H9 (cell line): ENCODE measurements around the gene SPATA3. TPM values are rescaled to one million over a fixed set of nuclear protein-coding genes. Genes with fewer than 3 reads are reported as not detected.

Experiments used
- DNase-seq: peaks from one replicate; pipeline ENCODE4 v3.0.0-alpha.2; 2017
- H2AFZ ChIP-seq: one replicate; pipeline ENCODE4 v1.6.1; 2013; ENCODE audit warnings: mild to moderate bottlenecking, low read length, control low read depth, moderate library complexity
- H2AK5ac ChIP-seq: 2 replicates; pipeline ENCODE4 v1.6.1; 2013; ENCODE audit warnings: low read length, control low read depth, mixed read lengths; ENCODE audit not compliant: insufficient read length
- H2BK120ac ChIP-seq: one replicate; pipeline ENCODE4 v1.6.1; 2013; ENCODE audit warnings: low read depth, mild to moderate bottlenecking, low read length, control low read depth, inconsistent platforms; ENCODE audit not compliant: poor library complexity, severe bottlenecking
- H2BK12ac ChIP-seq: 2 replicates; pipeline ENCODE4 v1.6.1; 2013; ENCODE audit warnings: low read length, control low read depth, mixed read lengths, low read depth; ENCODE audit not compliant: insufficient read length
- H2BK15ac ChIP-seq: 2 replicates; pipeline ENCODE4 v1.6.1; 2013; ENCODE audit warnings: low read depth, low read length, control low read depth
- H2BK20ac ChIP-seq: one replicate; pipeline ENCODE4 v1.6.1; 2013; ENCODE audit warnings: low read depth, mild to moderate bottlenecking, low read length, control low read depth, inconsistent platforms; ENCODE audit not compliant: poor library complexity, severe bottlenecking
- H2BK5ac ChIP-seq: 2 replicates; pipeline ENCODE4 v1.6.1; 2013; ENCODE audit warnings: low read length, control low read depth, mixed read lengths; ENCODE audit not compliant: insufficient read length
- H3K14ac ChIP-seq: 2 replicates; pipeline ENCODE4 v1.6.1; 2013; ENCODE audit warnings: low read length, control low read depth; ENCODE audit not compliant: insufficient read depth
- H3K18ac ChIP-seq: 2 replicates; pipeline ENCODE4 v1.6.1; 2013; ENCODE audit warnings: low read depth, mild to moderate bottlenecking, mixed read lengths, low read length, control low read depth; ENCODE audit not compliant: insufficient read length
- H3K23ac ChIP-seq: 2 replicates; pipeline ENCODE4 v1.6.1; 2013; ENCODE audit warnings: low read length, control low read depth, mixed read lengths, low read depth; ENCODE audit not compliant: insufficient read length
- H3K23me2 ChIP-seq: 2 replicates; pipeline ENCODE4 v1.6.1; 2013; ENCODE audit warnings: low read depth, mild to moderate bottlenecking, mixed read lengths, low read length, control low read depth; ENCODE audit not compliant: insufficient read length, poor library complexity, severe bottlenecking
- H3K27ac ChIP-seq: 2 replicates; pipeline ENCODE4 v1.5.1; 2013; ENCODE audit warnings: low read length, control low read depth, mixed read lengths, low read depth; ENCODE audit not compliant: insufficient read length
- H3K27me3 ChIP-seq: 2 replicates; pipeline ENCODE4 v1.6.1; 2013; ENCODE audit warnings: low read length, control low read depth, inconsistent platforms; ENCODE audit not compliant: insufficient read depth
- H3K4ac ChIP-seq: 2 replicates; pipeline ENCODE4 v1.6.1; 2013; ENCODE audit warnings: low read depth, mild to moderate bottlenecking, control low read depth, inconsistent platforms, low read length, moderate library complexity
- H3K4me1 ChIP-seq: 2 replicates; pipeline ENCODE4 v1.6.1; 2013; ENCODE audit warnings: low read length, control low read depth, inconsistent platforms; ENCODE audit not compliant: insufficient read depth
- H3K4me2 ChIP-seq: 2 replicates; pipeline ENCODE4 v1.6.1; 2013; ENCODE audit warnings: low read length, control low read depth, mixed read lengths; ENCODE audit not compliant: insufficient read length, insufficient read depth
- H3K56ac ChIP-seq: 2 replicates; pipeline ENCODE4 v1.6.1; 2013; ENCODE audit warnings: low read depth, mild to moderate bottlenecking, mixed read lengths, low read length, control low read depth; ENCODE audit not compliant: insufficient read length
- H3K79me1 ChIP-seq: 2 replicates; pipeline ENCODE4 v1.6.1; 2013; ENCODE audit warnings: low read depth, mild to moderate bottlenecking, moderate library complexity, low read length, control low read depth, inconsistent platforms; ENCODE audit not compliant: insufficient read depth, poor library complexity, severe bottlenecking
- H3K79me2 ChIP-seq: 2 replicates; pipeline ENCODE4 v1.6.1; 2013; ENCODE audit warnings: low read length, control low read depth, inconsistent platforms; ENCODE audit not compliant: insufficient read depth
- H3K9ac ChIP-seq: 2 replicates; pipeline ENCODE4 v1.6.1; 2013; ENCODE audit warnings: low read length, control low read depth, mixed read lengths; ENCODE audit not compliant: insufficient read length; ENCODE audit errors: extremely low read depth
- H3K9me3 ChIP-seq: one replicate; pipeline ENCODE4 v1.6.1; 2013; ENCODE audit warnings: low read depth, low read length, inconsistent platforms; ENCODE audit not compliant: control insufficient read depth
- H3T11ph ChIP-seq: one replicate; pipeline ENCODE4 v1.6.1; 2013; ENCODE audit warnings: mild to moderate bottlenecking, low read length, control low read depth, inconsistent platforms
- H4K20me1 ChIP-seq: one replicate; pipeline ENCODE4 v1.6.1; 2013; ENCODE audit not compliant: control insufficient read depth, insufficient read length, insufficient read depth
- H4K5ac ChIP-seq: 2 replicates; pipeline ENCODE4 v1.6.1; 2013; ENCODE audit warnings: low read depth, mild to moderate bottlenecking, mixed read lengths, low read length, control low read depth; ENCODE audit not compliant: insufficient read length
- H4K8ac ChIP-seq: replicated peaks from 2 replicates; pipeline ENCODE4 v1.6.1; 2013; ENCODE audit warnings: low read length, control low read depth, mixed read lengths, low read depth; ENCODE audit not compliant: insufficient read length
- H4K91ac ChIP-seq: 2 replicates; pipeline ENCODE4 v1.6.1; 2013; ENCODE audit warnings: low read depth, mild to moderate bottlenecking, moderate library complexity, mixed read lengths, low read length, control low read depth; ENCODE audit not compliant: insufficient read length
- H3K27ac Mint-ChIP-seq, 3 experiments: 2 replicates in 2 of 3; 3 replicates in 1 of 3; pipeline ENCODE4 v1.8.0; 2020 to 2021; ENCODE audit warnings: mixed read lengths in 3 of 3, mild to moderate bottlenecking in 1 of 3, moderate library complexity in 1 of 3
- H3K27me3 Mint-ChIP-seq: 2 replicates; pipeline ENCODE4 v1.8.0; 2021; ENCODE audit warnings: low read depth, mild to moderate bottlenecking, moderate library complexity, mixed read lengths
- H3K36me3 Mint-ChIP-seq, 3 experiments: 2 replicates in 2 of 3; 3 replicates in 1 of 3; pipeline ENCODE4 v1.8.0; 2020 to 2021; ENCODE audit warnings: low read depth in 3 of 3, mixed read lengths in 3 of 3; ENCODE audit not compliant: insufficient read depth in 1 of 3
- H3K4me1 Mint-ChIP-seq, 2 experiments: 2 replicates each; pipeline ENCODE4 v1.8.0; 2020; ENCODE audit warnings: mixed read lengths in 2 of 2
- H3K4me3 Mint-ChIP-seq, 2 experiments: 2 replicates in 1 of 2; 3 replicates in 1 of 2; pipeline ENCODE4 v1.8.0; 2020 to 2021; ENCODE audit warnings: mild to moderate bottlenecking in 2 of 2, mixed read lengths in 2 of 2, moderate library complexity in 1 of 2
- H3K9me3 Mint-ChIP-seq, 2 experiments: 2 replicates in 1 of 2; 3 replicates in 1 of 2; pipeline ENCODE4 v1.8.0; 2020; ENCODE audit warnings: mild to moderate bottlenecking in 2 of 2, mixed read lengths in 2 of 2, moderate library complexity in 1 of 2
- CTCF ChIP-seq: fragments of 200-600 bp; sonication (generic); conservative IDR thresholded peaks from 3 replicates; pipeline ENCODE4 v1.8.0; 2021; ENCODE audit warnings: antibody characterized with exemption, mild to moderate bottlenecking
- WGBS: extraction: QIAGEN DNeasy Blood & Tissue Kit; methylation state at CpG from one replicate; pipeline ENCODE4 v1.1.7; 2013; ENCODE audit warnings: missing lambda C conversion rate, low lambda C conversion rate, mixed read lengths; ENCODE audit not compliant: insufficient read length; ENCODE audit errors: extremely low coverage; 5-methylcytosine and 5-hydroxymethylcytosine counted together
- total RNA-seq: library from RNA; stranded (reverse); gene quantifications from 2 replicates; pipeline ENCODE4 v1.2.1, GENCODE V29; 2021

Gene SPATA3
- total RNA-seq, 1 experiment from 2014 or later: not detected

- Mint-ChIP-seq H3K27ac (no peak overlapping the region), H3K27me3 (peaks cover 45% of the 10 kb centered on the region)
- no peak overlapping the region for H3K4me2 ChIP-seq
Measured at GRCh38 chr2:231008131-231008530, 12.2 kb downstream of the SPATA3 start.

More at GRCh38 chr2:231008131-231008530, 12.2 kb downstream of the SPATA3 start:
- Mint-ChIP-seq H3K36me3 (peaks cover 9 to 10% (median 9%) of the 10 kb centered on the region in 3 experiments), H3K9me3 (peaks cover 11 to 18% of the 10 kb centered on the region in 2 experiments), H3K4me3 (no peak overlapping the region), H3K4me1 (peaks cover 0 to 4% of the 10 kb centered on the region in 2 experiments; a peak in 3 of 4 replicates)
- Histone ChIP-seq H3K4me1 (no peaks in the 10 kb centered on the region), H2BK12ac (no peak overlapping the region), H2BK120ac (no peak overlapping the region), H2AK5ac (no peak overlapping the region), H3K14ac (no peak overlapping the region), H3K27ac (no peak overlapping the region), H3K79me1 (no peaks in the 10 kb centered on the region), H3K9ac (no peak overlapping the region), H3K56ac (no peak overlapping the region), H3K18ac (no peak overlapping the region), H3K23me2 (no peaks in the 10 kb centered on the region), H3K9me3 (no peaks in the 10 kb centered on the region), H2BK20ac (no peak overlapping the region), H3K27me3 (no peaks in the 10 kb centered on the region; the same call in 1 of the 2 replicates), H3K23ac (no peak overlapping the region), H4K8ac (no peak overlapping the region), H3K4ac (no peak overlapping the region), H4K5ac (no peak overlapping the region), H2BK15ac (no peak overlapping the region), H4K20me1 (no peaks in the 10 kb centered on the region), H2AFZ (no peak overlapping the region), H2BK5ac (no peak overlapping the region), H3T11ph (no peak overlapping the region), H3K79me2 (no peaks in the 10 kb centered on the region), H4K91ac (no peak overlapping the region)
- TF ChIP-seq CTCF: no peak
- no peak for DNase-seq
- no CpG with 5 or more reads among the region's 6 CpGs for WGBS
